Testis (tissue), 3 donors: ENCODE measurements around the gene RPTN. TPM values are rescaled to one million over a fixed set of nuclear protein-coding genes. Genes with fewer than 3 reads are reported as not detected.

Source experiments
- DNase-seq: peaks from one replicate; pipeline ENCODE4 v3.0.0-alpha.2; 2019
- H3K27ac ChIP-seq, 2 donors: fragments of 200-600 bp; sonication (generic); one replicate each; pipeline ENCODE4 v1.5.1; 2019
- H3K27me3 ChIP-seq: fragments of 200-600 bp; sonication (generic); one replicate; pipeline ENCODE4 v1.5.1; 2019
- H3K36me3 ChIP-seq: fragments of 200-600 bp; sonication (generic); one replicate; pipeline ENCODE4 v1.5.1; 2017; ENCODE audit warnings: low read depth; ENCODE audit errors: missing control alignments
- H3K4me1 ChIP-seq: fragments of 200-600 bp; sonication (generic); one replicate; pipeline ENCODE4 v1.5.1; 2019
- H3K4me3 ChIP-seq, 2 donors: fragments of 200-600 bp; sonication (generic); one replicate each; pipeline ENCODE4 v1.5.1; 2017 to 2019
- H3K9me3 ChIP-seq: fragments of 200-600 bp; sonication (generic); one replicate; pipeline ENCODE4 v1.5.1; 2017
- POLR2A ChIP-seq: fragments of 450-650 bp; IDR thresholded peaks from one replicate; pipeline ENCODE4 v1.6.1; 2017; ENCODE audit warnings: antibody characterized with exemption, mild to moderate bottlenecking, moderate library complexity
- WGBS, 2 donors: methylation state at CpG; one replicate each; pipeline ENCODE4 v1.1.5; 2018; 5-methylcytosine and 5-hydroxymethylcytosine counted together
- intact Hi-C: fragments of 100-400 bp; cut with DNase I; formaldehyde crosslinking; loops from one replicate; pipeline ENCODE4 v1.15.1; 2023; ENCODE audit warnings: low total_unique reads
- polyA plus RNA-seq: library from polyadenylated mRNA; stranded (reverse); fragments of 350-450 nt; fragmentation: Illumina TruSeq; extraction: RNeasy Lipid Tissue Mini Kit (QIAGEN cat#74804); gene quantifications from one replicate; pipeline ENCODE4 v1.2.3, GENCODE V29; 2014; ENCODE audit warnings: low read depth, low replicate concordance; ENCODE audit not compliant: insufficient read depth
- total RNA-seq, 2 donors: library from RNA; depleted of rRNA; stranded (reverse); fragments of >200 nt; gene quantifications; one replicate each; pipeline ENCODE4 v1.2.3, GENCODE V29; 2016
- TF ChIP-seq, protein P1 (sequence below), 3 experiments: fragments of 450-650 bp in 2 of 3; fragments of 200-600 bp in 1 of 3; sonication (generic) in 1 of 3; IDR thresholded peaks; one replicate each; pipeline ENCODE4 v1.5.1; 2016 to 2019; ENCODE audit warnings: antibody characterized with exemption in 3 of 3, mild to moderate bottlenecking in 2 of 3, moderate library complexity in 1 of 3

Gene RPTN
- total and polyA plus RNA-seq, 3 donors from 2014 or later: 0.06 TPM; not detected in 2

DNA sequence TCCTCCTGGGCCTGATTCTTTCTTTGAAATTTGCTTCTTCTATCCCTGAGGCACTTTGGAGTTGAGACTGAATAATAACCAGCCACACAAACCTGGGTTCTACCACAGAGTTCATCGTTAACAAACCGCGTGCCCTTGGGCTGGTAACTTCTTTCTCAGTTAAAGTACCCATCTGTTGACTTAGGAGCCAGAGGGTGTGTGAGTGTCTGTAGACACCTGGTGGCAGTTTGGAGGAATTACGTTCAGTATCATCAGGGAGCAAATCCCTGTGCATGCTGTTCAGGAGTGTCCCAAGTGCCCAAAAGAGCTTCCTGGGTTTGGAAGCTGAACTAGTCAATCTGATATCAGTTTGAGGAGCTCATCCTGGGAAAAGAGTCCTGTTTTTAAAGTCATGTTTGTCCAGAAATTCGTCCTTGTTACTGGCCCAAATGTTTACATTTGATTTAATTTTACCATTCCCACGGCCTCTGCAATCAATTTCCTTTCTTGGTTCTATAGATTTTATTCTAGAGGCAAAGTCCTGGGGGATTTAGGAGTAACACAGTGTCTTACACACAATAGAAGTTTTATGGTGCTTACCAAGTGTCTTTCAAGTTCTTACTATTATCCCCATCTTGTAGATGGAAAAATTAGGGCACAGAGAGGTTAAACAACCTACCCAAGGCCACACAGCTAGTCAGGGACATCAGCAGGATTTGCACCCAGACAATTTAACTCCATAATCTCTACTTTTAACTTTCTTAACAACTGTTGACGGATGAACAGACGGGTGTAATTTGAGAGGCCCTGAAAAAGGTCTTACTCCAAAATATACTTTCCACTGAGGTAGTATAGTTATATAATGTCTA, 26.7 kb upstream of the RPTN start:
- intact Hi-C loops: loop anchor here (10.0 kb wide), 1 partner anchor 269 kb away; no protein-coding TSS in a partner anchor
- Histone ChIP-seq H3K27ac (no peak overlapping the region), H3K9me3 (no peaks in the 10 kb centered on the region), H3K36me3 (no peaks in the 10 kb centered on the region), H3K4me1 (no peaks in the 10 kb centered on the region), H3K27me3 (no peaks in the 10 kb centered on the region), H3K4me3 (no peak overlapping the region)
- WGBS, 2 donors: 44 to 46% methylated on average over 8 of the region's 8 CpGs
- peak; percentile 54 for DNase-seq
- TF ChIP-seq POLR2A: no peak
- TF ChIP-seq, protein P1, sequence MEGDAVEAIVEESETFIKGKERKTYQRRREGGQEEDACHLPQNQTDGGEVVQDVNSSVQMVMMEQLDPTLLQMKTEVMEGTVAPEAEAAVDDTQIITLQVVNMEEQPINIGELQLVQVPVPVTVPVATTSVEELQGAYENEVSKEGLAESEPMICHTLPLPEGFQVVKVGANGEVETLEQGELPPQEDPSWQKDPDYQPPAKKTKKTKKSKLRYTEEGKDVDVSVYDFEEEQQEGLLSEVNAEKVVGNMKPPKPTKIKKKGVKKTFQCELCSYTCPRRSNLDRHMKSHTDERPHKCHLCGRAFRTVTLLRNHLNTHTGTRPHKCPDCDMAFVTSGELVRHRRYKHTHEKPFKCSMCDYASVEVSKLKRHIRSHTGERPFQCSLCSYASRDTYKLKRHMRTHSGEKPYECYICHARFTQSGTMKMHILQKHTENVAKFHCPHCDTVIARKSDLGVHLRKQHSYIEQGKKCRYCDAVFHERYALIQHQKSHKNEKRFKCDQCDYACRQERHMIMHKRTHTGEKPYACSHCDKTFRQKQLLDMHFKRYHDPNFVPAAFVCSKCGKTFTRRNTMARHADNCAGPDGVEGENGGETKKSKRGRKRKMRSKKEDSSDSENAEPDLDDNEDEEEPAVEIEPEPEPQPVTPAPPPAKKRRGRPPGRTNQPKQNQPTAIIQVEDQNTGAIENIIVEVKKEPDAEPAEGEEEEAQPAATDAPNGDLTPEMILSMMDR (IDR thresholded peaks at IDR 0.05): peak; percentile 59 to 84 (median 81)

GRCh38 chr1:152182944-152183361, 23.9 kb upstream of the RPTN start:
- 84 to 89% methylated on average over 2 of the region's 2 CpGs for WGBS, 2 donors
- H3K4me1 ChIP-seq: no peaks in the 10 kb centered on the region
- intact Hi-C loops: loop anchor here (10.0 kb wide), 1 partner anchor 272 kb away; no protein-coding TSS in a partner anchor

GRCh38 chr1:152182431-152182830, 23.4 kb upstream of the RPTN start:
- no peak overlapping the region for H3K4me3 ChIP-seq
- WGBS, 2 donors: 71 to 72% methylated on average over 2 of the region's 2 CpGs
- H3K9me3 ChIP-seq: no peaks in the 10 kb centered on the region
- intact Hi-C loops: loop anchor here (10.0 kb wide), 1 partner anchor 272 kb away; no protein-coding TSS in a partner anchor
- no peaks in the 10 kb centered on the region for H3K4me1 ChIP-seq
- no peak overlapping the region for H3K27ac ChIP-seq
- DNase-seq: no peak
- no peaks in the 10 kb centered on the region for H3K36me3 ChIP-seq
- no peak for TF ChIP-seq POLR2A
- TF ChIP-seq, protein P1 (IDR thresholded peaks at IDR 0.05): peak in 2 of 3 experiments; percentile 16 to 41
- H3K27me3 ChIP-seq: no peaks in the 10 kb centered on the region

More at GRCh38 chr1:152182944-152183361, 23.9 kb upstream of the RPTN start:
- Histone ChIP-seq H3K9me3 (no peaks in the 10 kb centered on the region), H3K4me3 (no peak overlapping the region), H3K27me3 (no peaks in the 10 kb centered on the region), H3K27ac (no peak overlapping the region), H3K36me3 (no peaks in the 10 kb centered on the region)
- no peak for TF ChIP-seq POLR2A
- TF ChIP-seq, protein P1 (IDR thresholded peaks at IDR 0.05): no peak
- DNase-seq: no peak

- no peaks in the 10 kb centered on the region for H3K27me3 ChIP-seq
- H3K27ac ChIP-seq: no peak overlapping the region
- no peaks in the 10 kb centered on the region for H3K9me3 ChIP-seq
- no peaks in the 10 kb centered on the region for H3K4me1 ChIP-seq
- intact Hi-C loops: no loop called here
- no peak overlapping the region for H3K4me3 ChIP-seq
- no peaks in the 10 kb centered on the region for H3K36me3 ChIP-seq
- no peak for DNase-seq
- 81 to 83% methylated on average over 1 of the region's 1 CpG for WGBS, 2 donors
- TF ChIP-seq, protein P1 (IDR thresholded peaks at IDR 0.05): no peak
- no peak for TF ChIP-seq POLR2A
These were observed 20.5 kb upstream of the RPTN start for GRCh38 chr1:152179566-152179965.
